Esophagus squamous epithelium (tissue), 5 donors: Measurements from ENCODE around the gene ANKLE2. TPM values are rescaled to one million over a fixed set of nuclear protein-coding genes. Genes with fewer than 3 reads are reported as not detected.

ENCODE experiments used
- DNase-seq: peaks from one replicate; lab custom pipeline; 2025; lab: John Stamatoyannopoulos, UW
- H3K27ac ChIP-seq, 4 donors: fragments of 200-600 bp; sonication (generic); one replicate each; pipeline ENCODE4 v1.5.1; 2016 to 2019; ENCODE audit warnings: mild to moderate bottlenecking in 1 of 4
- H3K27me3 ChIP-seq, 4 donors: fragments of 200-600 bp; sonication (generic); 1 replicate in 3 of 4; 2 replicates in 1 of 4; pipeline versions ENCODE4 v1.5.1 to v1.6.0; 2017 to 2021; ENCODE audit warnings: antibody characterized with exemption in 1 of 4
- H3K36me3 ChIP-seq, 3 donors: fragments of 200-600 bp; sonication (generic); one replicate each; pipeline ENCODE4 v1.5.1; 2016 to 2019
- H3K4me1 ChIP-seq, 3 donors: fragments of 200-600 bp; sonication (generic); one replicate each; pipeline ENCODE4 v1.5.1; 2017 to 2019
- H3K4me3 ChIP-seq, 4 donors: fragments of 200-600 bp; sonication (generic); 1 replicate in 3 of 4; 2 replicates in 1 of 4; pipeline ENCODE4 v1.5.1; 2016 to 2019; ENCODE audit warnings: mild to moderate bottlenecking in 2 of 4, moderate library complexity in 1 of 4
- H3K9me3 ChIP-seq, 3 donors: fragments of 200-600 bp; sonication (generic); one replicate each; pipeline ENCODE4 v1.5.1; 2016 to 2019
- CTCF ChIP-seq, 6 experiments: fragments of 450-650 bp in 4 of 6; fragments of 200-600 bp in 2 of 6; sonication (generic) in 2 of 6; IDR thresholded peaks; one replicate each; pipeline ENCODE4 v1.5.1; 2016 to 2019; ENCODE audit warnings: antibody characterized with exemption in 6 of 6, mild to moderate bottlenecking in 4 of 6, moderate library complexity in 4 of 6
- POLR2A ChIP-seq, 4 donors: fragments of 450-650 bp; IDR thresholded peaks; one replicate each; pipeline ENCODE4 v1.6.1; 2017; ENCODE audit warnings: antibody characterized with exemption in 4 of 4, mild to moderate bottlenecking in 4 of 4, moderate library complexity in 3 of 4
- WGBS, 2 donors: methylation state at CpG; one replicate each; pipeline ENCODE4 v1.1.5; 2018; 5-methylcytosine and 5-hydroxymethylcytosine counted together
- intact Hi-C: fragments of 100-400 bp; cut with DNase I; formaldehyde crosslinking; loops from one replicate; pipeline ENCODE4 v1.15.0; 2022
- total RNA-seq, 4 donors: library from RNA; depleted of rRNA; stranded (reverse); fragments of >200 nt; gene quantifications; one replicate each; pipeline ENCODE4 v1.1.0, GENCODE V29; 2016
- donor health status: DM: yes; HTN: yes; CAD: no.

The ANKLE2 gene
- total RNA-seq, 4 donors from 2014 or later, result 26.4 to 73.5 (median 57.7) TPM

GRCh38 chr12:132723015-132723763 is 38.4 kb downstream of the ANKLE2 start:
- H3K36me3 ChIP-seq, result peaks cover 47 to 99% (median 54%) of the 10 kb centered on the region in 3 donors

GRCh38 chr12:132720606-132721345 is 40.9 kb downstream of the ANKLE2 start:
- no peak for TF ChIP-seq POLR2A (IDR thresholded peaks at IDR 0.05)
- TF ChIP-seq CTCF (IDR thresholded peaks at IDR 0.05), result no peak
- Histone ChIP-seq H3K27ac (no peak overlapping the region), H3K9me3 (no peaks in the 10 kb centered on the region), H3K27me3 (no peaks in the 10 kb centered on the region), H3K4me3 (no peak overlapping the region), H3K4me1 (no peaks in the 10 kb centered on the region), H3K36me3 (peaks cover 35 to 99% (median 57%) of the 10 kb centered on the region in 3 donors)
- 89 to 96% methylated on average over 14 to 23 of the region's 25 CpGs for WGBS, 2 donors
- intact Hi-C loops, result no loop called here
- no peak for DNase-seq

More at GRCh38 chr12:132723015-132723763, 38.4 kb downstream of the ANKLE2 start:
- 82 to 87% methylated on average over 15 to 16 of the region's 30 CpGs for whole genome bisulfite sequencing, 2 donors
- no peak for DNase-seq
- no peak for TF ChIP-seq POLR2A (IDR thresholded peaks at IDR 0.05)
- Histone ChIP-seq H3K4me1 (no peaks in the 10 kb centered on the region), H3K4me3 (no peak overlapping the region), H3K27ac (no peak overlapping the region), H3K27me3 (no peaks in the 10 kb centered on the region), H3K9me3 (no peaks in the 10 kb centered on the region)
- intact Hi-C loops, result no loop called here

- intact Hi-C loops, result no loop called here
- Histone ChIP-seq H3K36me3 (peaks cover 30 to 99% (median 53%) of the 10 kb centered on the region in 3 donors), H3K4me3 (no peak overlapping the region), H3K4me1 (no peaks in the 10 kb centered on the region), H3K9me3 (no peaks in the 10 kb centered on the region), H3K27ac (no peak overlapping the region), H3K27me3 (no peaks in the 10 kb centered on the region)
- 89 to 95% methylated on average over 7 of the region's 12 CpGs for WGBS, 2 donors
- DNase-seq, result no peak
- TF ChIP-seq CTCF (IDR thresholded peaks at IDR 0.05), result no peak
- no peak for TF ChIP-seq POLR2A (IDR thresholded peaks at IDR 0.05)
These were observed 41.7 kb downstream of the ANKLE2 start for GRCh38 chr12:132719954-132720324.

GRCh38 chr12:132719141-132719953 is 42.3 kb downstream of the ANKLE2 start:
- Histone ChIP-seq H3K36me3 (peaks cover 25 to 98% (median 47%) of the 10 kb centered on the region in 3 donors), H3K4me3 (no peak overlapping the region), H3K4me1 (no peaks in the 10 kb centered on the region), H3K27ac (no peak overlapping the region), H3K27me3 (no peaks in the 10 kb centered on the region), H3K9me3 (no peaks in the 10 kb centered on the region)
- DNase-seq, result no peak
- 87 to 88% methylated on average over 16 to 19 of the region's 31 CpGs for WGBS, 2 donors
- intact Hi-C loops, result no loop called here
- TF ChIP-seq CTCF (IDR thresholded peaks at IDR 0.05) (no peak), POLR2A (IDR thresholded peaks at IDR 0.05) (no peak)

GRCh38 chr12:132718644-132719043 is 43.0 kb downstream of the ANKLE2 start:
- TF ChIP-seq CTCF (IDR thresholded peaks at IDR 0.05), result no peak
- TF ChIP-seq POLR2A (IDR thresholded peaks at IDR 0.05), result no peak
- H3K4me3 ChIP-seq, result no peak overlapping the region
- peaks cover 21 to 91% (median 44%) of the 10 kb centered on the region in 3 donors for H3K36me3 ChIP-seq
- DNase-seq, result no peak
- intact Hi-C loops, result no loop called here
- H3K9me3 ChIP-seq, result no peaks in the 10 kb centered on the region
- WGBS, 2 donors, result 80 to 83% methylated on average over 4 to 15 of the region's 21 CpGs
- H3K4me1 ChIP-seq, result peaks cover 0 to 4% (median 2%) of the 10 kb centered on the region in 3 donors
- no peaks in the 10 kb centered on the region for H3K27me3 ChIP-seq
- no peak overlapping the region for H3K27ac ChIP-seq
